Skeletal muscle tissue (tissue), 4 donors: Measurements from ENCODE around the gene ZDHHC12. TPM values are rescaled to one million over a fixed set of nuclear protein-coding genes. Genes with fewer than 3 reads are reported as not detected.

Experiments used
- H3K27ac ChIP-seq: one replicate; pipeline ENCODE4 v1.7.0; 2013; ENCODE audit warnings: mild to moderate bottlenecking, low read depth, low read length, inconsistent platforms
- H3K27me3 ChIP-seq, 3 donors: one replicate each; pipeline ENCODE4 v1.7.0; 2013; ENCODE audit warnings: low read length in 3 of 3; ENCODE audit not compliant: control insufficient read depth in 3 of 3, insufficient read depth in 3 of 3
- H3K36me3 ChIP-seq, 3 donors: one replicate each; pipeline ENCODE4 v1.7.0; 2013; ENCODE audit warnings: low read length in 3 of 3; ENCODE audit not compliant: control insufficient read depth in 3 of 3, insufficient read depth in 3 of 3
- H3K4me1 ChIP-seq, 3 donors: one replicate each; pipeline ENCODE4 v1.7.0; 2013; ENCODE audit warnings: low read length in 3 of 3, mild to moderate bottlenecking in 3 of 3; ENCODE audit not compliant: control insufficient read depth in 3 of 3, insufficient read depth in 3 of 3
- H3K4me3 ChIP-seq, 3 donors: one replicate each; pipeline ENCODE4 v1.7.0; 2013; ENCODE audit warnings: low read length in 3 of 3
- H3K9ac ChIP-seq, 3 donors: one replicate each; pipeline ENCODE4 v1.7.0; 2013; ENCODE audit warnings: low read length in 3 of 3, mild to moderate bottlenecking in 3 of 3, moderate library complexity in 2 of 3, low read depth in 1 of 3
- H3K9me3 ChIP-seq, 3 donors: one replicate each; pipeline ENCODE4 v1.7.0; 2013; ENCODE audit warnings: low read length in 3 of 3; ENCODE audit not compliant: control insufficient read depth in 3 of 3
- total RNA-seq: library from RNA; depleted of rRNA; stranded (reverse); fragments of >200 nt; gene quantifications from one replicate; pipeline ENCODE4 v1.2.3, GENCODE V29; 2014
- donor health status: Osteomylitis.

Gene ZDHHC12
- total RNA-seq, 1 donor from 2014 or later, result 2.6 TPM

- Histone ChIP-seq H3K27me3 (no peaks in the 10 kb centered on the region), H3K9me3 (no peaks in the 10 kb centered on the region), H3K4me1 (peaks cover 8 to 18% (median 14%) of the 10 kb centered on the region in 3 donors), H3K9ac (peak overlapping the region in 1 of 3 donors; percentile 25), H3K4me3 (no peak overlapping the region), H3K27ac (no peak overlapping the region), H3K36me3 (peaks cover 3 to 12% (median 7%) of the 10 kb centered on the region in 3 donors)
These were observed 38.9 kb upstream of the ZDHHC12 start for GRCh38 chr9:128762671-128763449.

- H3K4me1 ChIP-seq, result peaks cover under 1 to 6% (median 6%) of the 10 kb centered on the region in 3 donors
- H3K9ac ChIP-seq, result no peak overlapping the region
- H3K4me3 ChIP-seq, result no peak overlapping the region
- H3K27ac ChIP-seq, result no peak overlapping the region
- no peaks in the 10 kb centered on the region for H3K27me3 ChIP-seq
- H3K36me3 ChIP-seq, result peaks cover 21 to 26% (median 25%) of the 10 kb centered on the region in 3 donors
- H3K9me3 ChIP-seq, result no peaks in the 10 kb centered on the region
These were observed 33.7 kb upstream of the ZDHHC12 start for GRCh38 chr9:128757602-128758001.

- H3K36me3 ChIP-seq, result peaks cover 45 to 49% (median 46%) of the 10 kb centered on the region in 3 donors
- no peak overlapping the region for H3K27ac ChIP-seq
- no peaks in the 10 kb centered on the region for H3K27me3 ChIP-seq
- no peaks in the 10 kb centered on the region for H3K4me1 ChIP-seq
- H3K9me3 ChIP-seq, result no peaks in the 10 kb centered on the region
- H3K4me3 ChIP-seq, result no peak overlapping the region
- no peak overlapping the region for H3K9ac ChIP-seq
These were observed 29.7 kb upstream of the ZDHHC12 start for GRCh38 chr9:128753627-128754026.

GRCh38 chr9:128750926-128751595, 27.1 kb upstream of the ZDHHC12 start:
- Histone ChIP-seq H3K4me3 (no peak overlapping the region), H3K4me1 (no peaks in the 10 kb centered on the region), H3K27ac (no peak overlapping the region), H3K9ac (no peak overlapping the region), H3K36me3 (peaks cover 48 to 54% (median 51%) of the 10 kb centered on the region in 3 donors), H3K9me3 (no peaks in the 10 kb centered on the region), H3K27me3 (no peaks in the 10 kb centered on the region)

GRCh38 chr9:128747241-128747640, 23.3 kb upstream of the ZDHHC12 start:
- no peak overlapping the region for H3K9ac ChIP-seq
- no peak overlapping the region for H3K4me3 ChIP-seq
- no peaks in the 10 kb centered on the region for H3K9me3 ChIP-seq
- no peaks in the 10 kb centered on the region for H3K4me1 ChIP-seq
- H3K36me3 ChIP-seq, result peaks cover 26 to 27% (median 26%) of the 10 kb centered on the region in 3 donors
- no peak overlapping the region for H3K27ac ChIP-seq
- H3K27me3 ChIP-seq, result no peaks in the 10 kb centered on the region

GRCh38 chr9:128743421-128743820, 19.5 kb upstream of the ZDHHC12 start:
- Histone ChIP-seq H3K36me3 (peaks cover 30 to 36% (median 33%) of the 10 kb centered on the region in 3 donors), H3K4me1 (no peaks in the 10 kb centered on the region), H3K9me3 (no peaks in the 10 kb centered on the region), H3K27me3 (no peaks in the 10 kb centered on the region), H3K27ac (no peak overlapping the region), H3K9ac (no peak overlapping the region), H3K4me3 (no peak overlapping the region)

GRCh38 chr9:128742401-128742800, 18.5 kb upstream of the ZDHHC12 start:
- Histone ChIP-seq H3K36me3 (peaks cover 28 to 34% (median 33%) of the 10 kb centered on the region in 3 donors), H3K27ac (no peak overlapping the region)

DNA sequence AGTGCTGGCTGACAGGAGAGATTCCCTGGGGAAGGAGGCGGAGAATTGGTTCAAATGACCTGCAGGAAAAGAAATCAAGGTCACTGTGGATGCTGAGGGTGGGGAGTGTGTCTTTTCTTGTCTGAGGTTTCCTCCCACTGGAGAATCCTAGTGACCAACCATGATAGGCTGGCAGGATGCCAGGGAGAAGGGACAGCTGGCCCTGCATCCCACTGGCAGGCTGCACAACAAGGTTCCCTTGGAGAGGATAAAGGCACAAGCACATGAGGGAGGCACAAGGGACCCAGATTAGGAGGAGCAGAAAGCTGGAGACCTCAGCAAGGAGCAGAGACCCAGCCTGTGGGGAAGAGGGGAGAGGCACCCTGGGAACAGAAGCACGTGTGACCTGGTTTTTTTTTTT, 11.4 kb upstream of the ZDHHC12 start:
- no peak overlapping the region for H3K9ac ChIP-seq
- peaks cover 42 to 43% (median 43%) of the 10 kb centered on the region in 3 donors for H3K36me3 ChIP-seq
- H3K9me3 ChIP-seq, result no peaks in the 10 kb centered on the region
- no peak overlapping the region for H3K4me3 ChIP-seq
- H3K27ac ChIP-seq, result no peak overlapping the region
- H3K4me1 ChIP-seq, result no peaks in the 10 kb centered on the region
- no peaks in the 10 kb centered on the region for H3K27me3 ChIP-seq

More at GRCh38 chr9:128742401-128742800, 18.5 kb upstream of the ZDHHC12 start:
- Histone ChIP-seq H3K4me3 (no peak overlapping the region), H3K27me3 (no peaks in the 10 kb centered on the region), H3K9ac (no peak overlapping the region), H3K9me3 (no peaks in the 10 kb centered on the region), H3K4me1 (no peaks in the 10 kb centered on the region)

- H3K27ac ChIP-seq, result no peak overlapping the region
These were observed 9.3 kb upstream of the ZDHHC12 start for GRCh38 chr9:128733256-128733655.

GRCh38 chr9:128732576-128732975, 8.6 kb upstream of the ZDHHC12 start:
- no peaks in the 10 kb centered on the region for H3K4me1 ChIP-seq
- no peaks in the 10 kb centered on the region for H3K27me3 ChIP-seq
- no peak overlapping the region for H3K27ac ChIP-seq
- peaks cover 30 to 36% (median 33%) of the 10 kb centered on the region in 3 donors for H3K36me3 ChIP-seq
- H3K4me3 ChIP-seq, result no peak overlapping the region
- H3K9ac ChIP-seq, result no peak overlapping the region
- no peaks in the 10 kb centered on the region for H3K9me3 ChIP-seq

More at GRCh38 chr9:128733256-128733655, 9.3 kb upstream of the ZDHHC12 start:
- Histone ChIP-seq H3K27me3 (no peaks in the 10 kb centered on the region), H3K36me3 (peaks cover 30 to 36% (median 33%) of the 10 kb centered on the region in 3 donors), H3K4me3 (peak overlapping the region in 1 of 3 donors; percentile 13), H3K4me1 (no peaks in the 10 kb centered on the region), H3K9me3 (no peaks in the 10 kb centered on the region), H3K9ac (peak overlapping the region in 1 of 3 donors; percentile 40)
